ENCODE results near the gene KDM4E. TPM values are rescaled to one million over a fixed set of nuclear protein-coding genes. Genes with fewer than 3 reads are reported as not detected.

Gene KDM4E
- not detected in 2 replicates for total RNA-seq

DNA sequence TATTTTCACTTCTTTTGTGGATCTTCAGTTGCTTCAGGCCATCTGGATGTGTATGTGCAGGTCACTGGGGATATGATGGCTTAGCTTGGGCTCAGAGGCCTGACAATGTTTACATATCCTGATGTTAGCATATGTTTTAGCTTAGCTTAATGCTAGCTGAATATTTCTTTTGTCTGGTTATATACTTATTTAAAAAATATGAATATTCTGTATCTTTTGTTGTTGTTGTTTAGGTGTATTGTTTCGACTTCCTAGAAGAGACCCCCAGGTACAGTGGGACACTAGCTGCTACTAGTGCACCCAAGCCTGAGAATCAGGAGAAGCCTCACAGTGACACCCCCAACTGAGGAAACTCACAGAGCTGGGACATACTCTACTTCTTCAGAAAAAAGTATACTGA is at the start of gene KDM4E:
Gene KDM4E (plus strand): TSS at position 301 of the 400 bp plus-strand sequence. CDS start 300 bp downstream, outside the sequence.
- Mint-ChIP-seq H3K27me3 (no peaks in the 10 kb centered on the region), H3K4me1 (no peaks in the 10 kb centered on the region), H3K9me3 (no peaks in the 10 kb centered on the region), H3K4me3 (no peak within 1 kb of the TSS), H3K36me3 (ENCODE audit: low read depth) (no peaks in the 10 kb centered on the region), H3K27ac (no peak within 1 kb of the TSS)
- intact Hi-C loops (cut with micrococcal nuclease): no loop called here
- CTCF ChIA-PET: no interaction called here
- POLR2A ChIA-PET: no interaction called here
- no peak for DNase-seq
- ATAC-seq (ENCODE audit: low read depth): no peak
- TF ChIP-seq, protein P1, sequence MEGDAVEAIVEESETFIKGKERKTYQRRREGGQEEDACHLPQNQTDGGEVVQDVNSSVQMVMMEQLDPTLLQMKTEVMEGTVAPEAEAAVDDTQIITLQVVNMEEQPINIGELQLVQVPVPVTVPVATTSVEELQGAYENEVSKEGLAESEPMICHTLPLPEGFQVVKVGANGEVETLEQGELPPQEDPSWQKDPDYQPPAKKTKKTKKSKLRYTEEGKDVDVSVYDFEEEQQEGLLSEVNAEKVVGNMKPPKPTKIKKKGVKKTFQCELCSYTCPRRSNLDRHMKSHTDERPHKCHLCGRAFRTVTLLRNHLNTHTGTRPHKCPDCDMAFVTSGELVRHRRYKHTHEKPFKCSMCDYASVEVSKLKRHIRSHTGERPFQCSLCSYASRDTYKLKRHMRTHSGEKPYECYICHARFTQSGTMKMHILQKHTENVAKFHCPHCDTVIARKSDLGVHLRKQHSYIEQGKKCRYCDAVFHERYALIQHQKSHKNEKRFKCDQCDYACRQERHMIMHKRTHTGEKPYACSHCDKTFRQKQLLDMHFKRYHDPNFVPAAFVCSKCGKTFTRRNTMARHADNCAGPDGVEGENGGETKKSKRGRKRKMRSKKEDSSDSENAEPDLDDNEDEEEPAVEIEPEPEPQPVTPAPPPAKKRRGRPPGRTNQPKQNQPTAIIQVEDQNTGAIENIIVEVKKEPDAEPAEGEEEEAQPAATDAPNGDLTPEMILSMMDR (IDR thresholded peaks at IDR 0.05): no peak

DNA sequence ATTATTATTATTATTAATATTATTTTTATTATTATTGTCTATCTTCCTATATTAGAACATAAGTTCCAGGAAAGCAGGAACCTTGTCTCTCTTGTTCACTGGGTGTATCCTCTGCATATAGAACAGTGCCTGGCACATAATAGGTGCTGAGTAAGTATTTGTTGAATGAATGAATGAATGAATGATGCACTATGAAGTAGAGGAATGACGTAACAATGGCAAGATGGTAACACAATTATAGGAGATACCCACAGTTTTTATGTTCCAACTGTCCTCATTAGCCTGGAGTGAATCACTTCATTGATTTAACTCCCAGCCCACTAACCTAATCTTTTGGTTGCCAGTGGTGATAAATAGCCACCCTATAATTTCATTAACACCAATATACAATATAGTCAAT is 49.5 kb upstream of the KDM4E start:
- ChIA-PET CTCF (no interaction called here), POLR2A (no interaction called here)
- Mint-ChIP-seq H3K27ac (no peak overlapping the region), H3K4me1 (peaks cover 20% of the 10 kb centered on the region), H3K27me3 (no peaks in the 10 kb centered on the region), H3K9me3 (peaks cover 2% of the 10 kb centered on the region), H3K36me3 (ENCODE audit: low read depth) (peaks cover 21% of the 10 kb centered on the region), H3K4me3 (no peak overlapping the region)
- TF ChIP-seq, protein P1 (IDR thresholded peaks at IDR 0.05): no peak
- ATAC-seq (ENCODE audit: low read depth): no peak
- intact Hi-C loops (cut with micrococcal nuclease): no loop called here
- DNase-seq: no peak

DNA sequence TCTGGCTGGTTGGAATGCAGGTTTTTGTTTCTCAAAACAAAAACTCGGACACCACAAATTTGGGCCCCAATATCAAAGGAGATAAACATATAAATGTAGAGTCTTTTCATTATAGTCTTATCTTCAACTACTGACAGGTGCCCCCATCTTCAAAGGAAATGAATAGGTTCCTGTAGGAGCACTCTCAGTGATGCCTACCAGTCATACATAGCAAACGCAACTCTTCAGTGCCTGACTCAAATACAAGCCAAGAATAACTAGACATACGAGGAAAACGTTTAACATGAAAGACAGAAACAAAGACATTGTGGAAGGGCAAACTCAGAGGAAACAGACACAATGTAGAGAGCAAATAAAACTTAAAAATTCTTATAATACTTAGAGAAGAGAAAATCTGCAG is 37.7 kb upstream of the KDM4E start:
- DNase-seq (no peak), ATAC-seq (ENCODE audit: low read depth) (no peak)
- Mint-ChIP-seq H3K36me3 (ENCODE audit: low read depth) (no peaks in the 10 kb centered on the region), H3K4me1 (no peaks in the 10 kb centered on the region), H3K9me3 (no peaks in the 10 kb centered on the region), H3K27me3 (peaks cover 12% of the 10 kb centered on the region), H3K4me3 (no peak overlapping the region), H3K27ac (no peak overlapping the region)
- ChIA-PET POLR2A (no interaction called here), CTCF (no interaction called here)
- TF ChIP-seq, protein P1 (IDR thresholded peaks at IDR 0.05): no peak
- intact Hi-C loops (cut with micrococcal nuclease): no loop called here

DNA sequence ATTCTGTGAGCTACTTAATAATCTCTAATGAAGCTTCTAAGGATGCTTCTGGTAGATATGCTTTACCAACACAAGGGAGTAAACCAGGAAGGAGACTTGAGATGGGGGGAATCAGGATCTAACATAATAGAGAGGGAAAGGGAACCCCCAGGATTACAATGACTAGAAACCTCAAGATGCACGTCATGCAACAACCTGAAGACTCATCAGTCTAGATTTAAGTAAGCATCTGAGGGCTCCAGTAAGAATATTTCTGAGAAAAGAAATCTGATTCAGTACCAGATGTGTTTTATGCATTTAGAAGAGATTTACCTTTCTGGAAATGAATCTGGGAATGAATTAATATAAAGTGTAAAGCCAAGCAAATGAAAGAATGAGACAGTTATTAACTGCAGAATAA is 36.3 kb upstream of the KDM4E start:
- Mint-ChIP-seq H3K27ac (no peak overlapping the region), H3K27me3 (peaks cover 12% of the 10 kb centered on the region), H3K4me3 (no peak overlapping the region), H3K36me3 (ENCODE audit: low read depth) (no peaks in the 10 kb centered on the region), H3K4me1 (no peaks in the 10 kb centered on the region), H3K9me3 (no peaks in the 10 kb centered on the region)
- ATAC-seq (ENCODE audit: low read depth) (no peak), DNase-seq (no peak)
- intact Hi-C loops (cut with micrococcal nuclease): no loop called here
- ChIA-PET CTCF (no interaction called here), POLR2A (no interaction called here)
- TF ChIP-seq, protein P1 (IDR thresholded peaks at IDR 0.05): no peak

DNA sequence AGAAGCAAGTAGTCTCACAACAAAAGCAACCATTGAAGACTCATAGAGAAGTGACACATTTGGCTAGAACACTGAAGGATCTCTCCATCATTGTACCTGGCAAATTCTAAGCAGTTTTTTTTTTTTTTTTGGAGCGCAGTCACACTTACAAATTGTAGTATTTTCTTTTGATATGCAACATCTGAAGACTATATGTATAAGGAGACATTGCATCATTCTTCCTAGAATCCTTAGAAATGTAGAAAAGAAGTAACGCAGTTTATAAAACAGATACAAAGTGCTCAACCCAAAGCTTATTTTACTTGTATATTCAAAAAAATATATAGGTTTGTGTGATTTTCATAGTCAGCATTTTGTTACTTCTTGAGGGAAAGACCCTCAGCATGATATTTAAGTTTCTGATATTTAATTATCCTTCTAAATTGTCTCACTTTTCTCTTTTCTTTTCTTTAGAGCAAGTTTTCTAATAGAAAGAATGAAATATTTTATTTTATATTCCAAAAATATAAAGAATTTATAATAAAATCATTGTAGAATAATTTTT is 31.6 kb upstream of the KDM4E start:
- H3K27me3 Mint-ChIP-seq: peaks cover 7% of the 10 kb centered on the region
- no peaks in the 10 kb centered on the region for H3K36me3 Mint-ChIP-seq (ENCODE audit: low read depth)
- H3K9me3 Mint-ChIP-seq: no peaks in the 10 kb centered on the region
- intact Hi-C loops (cut with micrococcal nuclease): no loop called here
- ATAC-seq (ENCODE audit: low read depth) (no peak), DNase-seq (no peak)
- no peak overlapping the region for H3K27ac Mint-ChIP-seq
- ChIA-PET POLR2A (no interaction called here), CTCF (no interaction called here)
- no peak overlapping the region for H3K4me3 Mint-ChIP-seq
- TF ChIP-seq, protein P1 (IDR thresholded peaks at IDR 0.05): no peak
- H3K4me1 Mint-ChIP-seq: no peaks in the 10 kb centered on the region

Measured in activated B cell treated with CpG ODN at 0.5 μM for 24 hours (primary cell).